NCI-H2227 (cell line): ENCODE data around the gene KIF11.
A peak's percentile ranks its signal among the peaks of the same experiment; 100 is the strongest.

Source experiments
- DNase-seq: peaks from one replicate; lab custom pipeline; 2025; ENCODE audit not compliant: unreplicated experiment; lab: John Stamatoyannopoulos, UW

Gene KIF11

DNA sequence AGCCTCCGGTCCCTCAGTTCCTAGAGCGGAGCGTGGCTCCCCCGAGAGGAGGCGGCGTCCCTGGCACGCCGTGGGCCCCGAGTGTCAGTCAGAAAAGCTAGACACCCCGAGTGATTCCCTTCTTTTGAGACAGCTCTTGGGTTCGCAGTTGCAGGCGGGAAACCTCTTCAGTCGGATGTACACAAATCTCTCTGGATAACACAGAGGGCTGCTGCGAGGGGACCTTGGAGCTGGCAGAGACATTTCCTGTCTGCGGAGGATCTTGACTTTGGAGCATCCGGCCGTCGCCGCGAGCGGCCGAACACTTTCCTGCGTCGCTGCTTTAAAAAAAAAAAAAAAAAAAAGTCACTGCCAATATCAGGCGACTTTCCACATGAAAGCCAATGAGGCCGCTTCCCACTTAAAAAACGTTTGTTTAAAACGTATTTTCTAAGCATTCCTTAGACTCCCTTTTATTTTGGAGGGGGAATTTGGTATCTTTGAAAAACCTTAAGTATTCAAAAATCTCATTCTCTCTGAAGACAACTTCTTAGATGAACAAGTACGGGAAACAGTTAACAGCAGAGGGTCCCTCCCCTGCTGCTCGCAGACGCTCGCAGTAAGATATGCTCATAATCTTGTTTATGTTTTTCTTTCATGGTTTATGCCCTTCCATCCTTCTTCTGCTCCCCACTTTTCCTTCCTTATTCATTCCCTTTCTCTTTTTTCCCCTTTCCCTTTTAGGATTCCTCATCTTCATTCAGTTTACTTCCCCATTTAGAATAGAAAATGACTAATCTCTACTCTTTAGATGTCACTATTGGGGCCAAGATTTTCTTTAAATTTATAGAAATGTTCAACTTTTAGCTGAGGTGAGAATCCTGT, 106.8 kb downstream of the KIF11 start:
- peak; percentile 48 for DNase-seq

DNA sequence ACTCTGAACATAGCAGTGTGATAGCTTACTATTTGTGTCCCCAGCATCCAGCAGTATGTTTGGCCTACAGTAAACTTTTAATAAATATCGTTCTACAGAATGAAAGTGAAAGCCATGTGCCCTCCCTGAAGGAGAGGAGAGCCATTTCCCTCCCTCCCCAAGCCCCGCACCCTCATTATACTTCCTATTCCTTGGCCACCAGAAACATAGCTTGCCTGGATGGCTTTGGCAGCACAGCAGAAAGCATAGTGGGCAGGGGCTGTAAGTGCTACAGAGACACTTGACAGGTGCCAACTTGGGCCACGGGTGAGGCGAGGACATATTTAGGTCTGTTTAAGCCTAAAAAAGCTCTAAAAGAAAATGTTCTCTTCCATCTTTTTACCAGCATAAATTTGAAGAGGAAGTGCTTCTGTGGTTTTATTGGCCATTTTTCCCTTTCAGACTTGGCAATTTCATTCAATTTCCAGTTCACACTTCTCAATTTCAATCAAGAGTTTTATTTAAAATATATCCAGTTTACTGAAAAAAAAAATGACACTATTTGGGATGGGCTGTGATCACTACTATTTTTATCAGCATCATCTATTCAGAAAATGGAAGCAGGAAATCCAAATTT, 109.5 kb downstream of the KIF11 start:
- DNase-seq, result no peak
